HG02938 (cell line): ENCODE results near the gene IL5RA.

ENCODE experiments used
- ATAC-seq: cut with Tn5 transposase; IDR thresholded peaks from one replicate; pipeline ENCODE4 v1.9.1; 2021; ENCODE audit warnings: mild to moderate bottlenecking, moderate library complexity; ENCODE audit not compliant: unreplicated experiment

The IL5RA gene

GRCh38 chr3:3110299-3110630 lies at the start of gene IL5RA:
TSS of gene IL5RA (minus strand) at chr3:3110374. CDS start at chr3:3104984, 5,390 bp downstream.
- ATAC-seq, result peak; percentile 67

GRCh38 chr3:3157484-3157883 lies 47.3 kb upstream of the IL5RA start:
- no peak for ATAC-seq

GRCh38 chr3:3154879-3155610 lies 44.9 kb upstream of the IL5RA start:
- ATAC-seq, result no peak

- no peak for ATAC-seq
Observed at GRCh38 chr3:3151513-3151912, 41.3 kb upstream of the IL5RA start.

GRCh38 chr3:3149560-3149959 lies 39.4 kb upstream of the IL5RA start:
- no peak for ATAC-seq

GRCh38 chr3:3145831-3146230 lies 35.7 kb upstream of the IL5RA start:
- no peak for ATAC-seq

- ATAC-seq, result no peak
Observed at GRCh38 chr3:3141939-3142338, 31.8 kb upstream of the IL5RA start.

- no peak for ATAC-seq
Observed at GRCh38 chr3:3137526-3137925, 27.4 kb upstream of the IL5RA start.

GRCh38 chr3:3134750-3135448 lies 24.7 kb upstream of the IL5RA start:
- ATAC-seq, result no peak

GRCh38 chr3:3133500-3133899 lies 23.3 kb upstream of the IL5RA start:
- no peak for ATAC-seq

- ATAC-seq, result no peak
Observed at GRCh38 chr3:3129579-3129978, 19.4 kb upstream of the IL5RA start.

- ATAC-seq, result no peak
Observed at GRCh38 chr3:3127432-3128010, 17.3 kb upstream of the IL5RA start.

GRCh38 chr3:3126477-3127431 lies 16.6 kb upstream of the IL5RA start, which contains the start of gene TRNT1:
TSS of gene TRNT1 (plus strand) at chr3:3126940. CDS start at chr3:3129041, 2,101 bp downstream.
- peak; percentile 85 for ATAC-seq

GRCh38 chr3:3125977-3126376 lies 15.8 kb upstream of the IL5RA start:
- no peak for ATAC-seq

- no peak for ATAC-seq
Observed at GRCh38 chr3:3119393-3119851, 9.2 kb upstream of the IL5RA start.

GRCh38 chr3:3117651-3118050 lies 7.5 kb upstream of the IL5RA start:
- ATAC-seq, result no peak

GRCh38 chr3:3113042-3113709 lies 3.0 kb upstream of the IL5RA start:
- no peak for ATAC-seq

GRCh38 chr3:3110749-3111361 lies 681 bp upstream of the IL5RA start:
- ATAC-seq, result peak; percentile 31

GRCh38 chr3:3109407-3110298 lies 521 bp downstream of the IL5RA start:
- ATAC-seq, result peak; percentile 71
